ENCODE results near the gene CERK.

GRCh38 chr22:46735747-46736608 is 2.1 kb downstream of the CERK start:
- TF ChIP-seq TAF1 (IDR thresholded peaks at IDR 0.05; ENCODE audit: borderline replicate concordance, low read depth, low read length) (no peak), POLR2A (IDR thresholded peaks at IDR 0.05; ENCODE audit: low read depth, low read length) (no peak), POLR2AphosphoS5 (IDR thresholded peaks at IDR 0.05; ENCODE audit: low read depth, low read length) (no peak)

All from GM12892 (cell line).